Mucosa of rectum (tissue), 2 donors: ENCODE data around the gene NLRP8.
"Not testable (repeated sequence)": the region's sequence is repeated elsewhere in the genome, so short reads cannot be mapped to it uniquely, and the experiment has no call there.

Experiments
- H3K27ac ChIP-seq, 2 donors: one replicate each; pipeline ENCODE4 v1.7.0; 2013; ENCODE audit warnings: inconsistent platforms in 2 of 2, low read depth in 2 of 2, low read length in 2 of 2
- H3K27me3 ChIP-seq, 2 donors: one replicate each; pipeline ENCODE4 v1.7.0; 2013; ENCODE audit warnings: low read length in 2 of 2; ENCODE audit not compliant: control insufficient read depth in 2 of 2, insufficient read depth in 2 of 2
- H3K36me3 ChIP-seq, 2 donors: one replicate each; pipeline ENCODE4 v1.7.0; 2013; ENCODE audit warnings: low read length in 2 of 2; ENCODE audit not compliant: control insufficient read depth in 2 of 2, insufficient read depth in 2 of 2
- H3K4me1 ChIP-seq, 2 donors: one replicate each; pipeline ENCODE4 v1.7.0; 2013; ENCODE audit warnings: low read length in 2 of 2, mild to moderate bottlenecking in 1 of 2; ENCODE audit not compliant: control insufficient read depth in 2 of 2, insufficient read depth in 2 of 2
- H3K4me3 ChIP-seq, 2 donors: one replicate each; pipeline ENCODE4 v1.7.0; 2013; ENCODE audit warnings: low read length in 2 of 2
- H3K9ac ChIP-seq, 2 donors: one replicate each; pipeline ENCODE4 v1.7.0; 2013; ENCODE audit warnings: low read length in 2 of 2, low read depth in 1 of 2, mild to moderate bottlenecking in 1 of 2
- H3K9me3 ChIP-seq, 2 donors: one replicate each; pipeline ENCODE4 v1.7.0; 2013; ENCODE audit warnings: low read length in 2 of 2; ENCODE audit not compliant: control insufficient read depth in 2 of 2
- donor health status: healthy.
- donor health status: Normal muscosa, but diverticular disease.

Gene NLRP8

DNA sequence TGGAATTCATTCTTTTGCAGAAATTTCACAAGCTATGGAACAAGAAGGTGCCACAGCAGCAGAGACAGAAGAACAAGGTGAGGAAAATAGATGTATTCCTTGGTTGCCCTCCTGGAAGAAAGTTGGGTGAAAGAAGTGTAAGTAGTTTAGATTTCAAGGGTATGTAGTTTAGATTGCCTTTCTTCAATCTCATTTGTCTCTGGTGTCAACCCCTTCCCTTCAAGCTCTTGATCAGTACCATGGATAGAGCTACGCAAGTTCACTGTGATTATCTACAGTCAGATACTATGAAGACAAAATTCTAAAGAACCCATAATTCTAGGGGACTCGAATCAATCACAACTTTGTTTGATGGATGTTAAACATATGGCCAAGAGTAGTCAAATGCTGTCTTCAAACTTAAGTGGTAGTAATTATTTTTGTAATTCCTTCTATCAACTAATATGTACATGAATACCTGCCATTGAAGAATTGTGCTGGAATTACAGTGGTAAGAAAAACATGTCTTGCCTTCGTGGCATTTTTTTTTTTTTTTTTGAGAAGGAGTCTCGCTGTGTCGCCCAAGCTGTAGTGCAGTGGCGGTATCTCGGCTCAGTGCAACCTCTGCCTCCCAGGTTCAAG, 72.8 kb downstream of the NLRP8 start:
- not testable (repeated sequence) for H3K27me3 ChIP-seq, H3K9ac ChIP-seq, H3K9me3 ChIP-seq, H3K4me3 ChIP-seq, H3K4me1 ChIP-seq, H3K36me3 ChIP-seq, H3K27ac ChIP-seq

- Histone ChIP-seq H3K27me3 (no peaks in the 10 kb centered on the region), H3K9me3 (no peaks in the 10 kb centered on the region), H3K4me1 (no peaks in the 10 kb centered on the region), H3K4me3 (no peak overlapping the region), H3K9ac (no peak overlapping the region), H3K36me3 (no peaks in the 10 kb centered on the region), H3K27ac (no peak overlapping the region)
Measured at GRCh38 chr19:56026769-56027168, 79.1 kb downstream of the NLRP8 start.
